ENCODE results near the gene PRPF40B.
"Not testable (repeated sequence)": the region's sequence is repeated elsewhere in the genome, so short reads cannot be mapped to it uniquely, and the experiment has no call there.

PRPF40B gene

GRCh38 chr12:49609059-49609874 is 14.1 kb upstream of the PRPF40B start:
- H3K9me3 ChIP-seq (ENCODE audit: control insufficient read depth, low read length) = no peaks in the 10 kb centered on the region
- H3K4me1 ChIP-seq (ENCODE audit: control insufficient read depth, insufficient read depth, low read length, poor library complexity, severe bottlenecking) = no peaks in the 10 kb centered on the region
- no peak overlapping the region for H3K27ac ChIP-seq (ENCODE audit: insufficient read depth, low read length, poor library complexity, severe bottlenecking)
- H3K36me3 ChIP-seq (ENCODE audit: control insufficient read depth, insufficient read depth, low read length) = no peaks in the 10 kb centered on the region
- no peak for DNase-seq
- H3K27me3 ChIP-seq (replicated peaks; ENCODE audit: control insufficient read depth, insufficient read depth, low read length, poor library complexity, severe bottlenecking) = no peaks in the 10 kb centered on the region
- H3K4me3 ChIP-seq (ENCODE audit: insufficient read depth, low read depth, low read length, poor library complexity, severe bottlenecking) = no peak overlapping the region

GRCh38 chr12:49609875-49610154 is 13.5 kb upstream of the PRPF40B start:
- DNase-seq = no peak
- no peaks in the 10 kb centered on the region for H3K4me1 ChIP-seq (ENCODE audit: control insufficient read depth, insufficient read depth, low read length, poor library complexity, severe bottlenecking)
- no peak overlapping the region for H3K27ac ChIP-seq (ENCODE audit: insufficient read depth, low read length, poor library complexity, severe bottlenecking)
- H3K4me3 ChIP-seq (ENCODE audit: insufficient read depth, low read depth, low read length, poor library complexity, severe bottlenecking) = no peak overlapping the region
- H3K9me3 ChIP-seq (ENCODE audit: control insufficient read depth, low read length) = no peaks in the 10 kb centered on the region
- H3K27me3 ChIP-seq (replicated peaks; ENCODE audit: control insufficient read depth, insufficient read depth, low read length, poor library complexity, severe bottlenecking) = no peaks in the 10 kb centered on the region
- no peaks in the 10 kb centered on the region for H3K36me3 ChIP-seq (ENCODE audit: control insufficient read depth, insufficient read depth, low read length)

GRCh38 chr12:49610785-49611184 is 12.6 kb upstream of the PRPF40B start:
- DNase-seq; H3K9me3 ChIP-seq (ENCODE audit: control insufficient read depth, low read length); H3K27ac ChIP-seq (ENCODE audit: insufficient read depth, low read length, poor library complexity, severe bottlenecking); H3K4me1 ChIP-seq (ENCODE audit: control insufficient read depth, insufficient read depth, low read length, poor library complexity, severe bottlenecking); H3K4me3 ChIP-seq (ENCODE audit: insufficient read depth, low read depth, low read length, poor library complexity, severe bottlenecking); H3K27me3 ChIP-seq (replicated peaks; ENCODE audit: control insufficient read depth, insufficient read depth, low read length, poor library complexity, severe bottlenecking); H3K36me3 ChIP-seq (ENCODE audit: control insufficient read depth, insufficient read depth, low read length): not testable (repeated sequence)

GRCh38 chr12:49612210-49612609 is 11.2 kb upstream of the PRPF40B start:
- DNase-seq = no peak
- Histone ChIP-seq H3K36me3 (ENCODE audit: control insufficient read depth, insufficient read depth, low read length) (no peaks in the 10 kb centered on the region), H3K4me1 (ENCODE audit: control insufficient read depth, insufficient read depth, low read length, poor library complexity, severe bottlenecking) (no peaks in the 10 kb centered on the region), H3K4me3 (ENCODE audit: insufficient read depth, low read depth, low read length, poor library complexity, severe bottlenecking) (no peak overlapping the region), H3K27me3 (replicated peaks; ENCODE audit: control insufficient read depth, insufficient read depth, low read length, poor library complexity, severe bottlenecking) (no peaks in the 10 kb centered on the region), H3K27ac (ENCODE audit: insufficient read depth, low read length, poor library complexity, severe bottlenecking) (no peak overlapping the region), H3K9me3 (ENCODE audit: control insufficient read depth, low read length) (no peaks in the 10 kb centered on the region)

- Histone ChIP-seq H3K4me1 (ENCODE audit: control insufficient read depth, insufficient read depth, low read length, poor library complexity, severe bottlenecking) (no peaks in the 10 kb centered on the region), H3K9me3 (ENCODE audit: control insufficient read depth, low read length) (no peaks in the 10 kb centered on the region), H3K4me3 (ENCODE audit: insufficient read depth, low read depth, low read length, poor library complexity, severe bottlenecking) (no peak overlapping the region), H3K27ac (ENCODE audit: insufficient read depth, low read length, poor library complexity, severe bottlenecking) (no peak overlapping the region), H3K36me3 (ENCODE audit: control insufficient read depth, insufficient read depth, low read length) (no peaks in the 10 kb centered on the region), H3K27me3 (replicated peaks; ENCODE audit: control insufficient read depth, insufficient read depth, low read length, poor library complexity, severe bottlenecking) (no peaks in the 10 kb centered on the region)
- no peak for DNase-seq
Measured at GRCh38 chr12:49615725-49616124, 7.6 kb upstream of the PRPF40B start.

- Histone ChIP-seq H3K9me3 (ENCODE audit: control insufficient read depth, low read length) (no peaks in the 10 kb centered on the region), H3K4me1 (ENCODE audit: control insufficient read depth, insufficient read depth, low read length, poor library complexity, severe bottlenecking) (peaks cover 3% of the 10 kb centered on the region), H3K27me3 (replicated peaks; ENCODE audit: control insufficient read depth, insufficient read depth, low read length, poor library complexity, severe bottlenecking) (no peaks in the 10 kb centered on the region), H3K27ac (ENCODE audit: insufficient read depth, low read length, poor library complexity, severe bottlenecking) (no peak overlapping the region), H3K36me3 (ENCODE audit: control insufficient read depth, insufficient read depth, low read length) (no peaks in the 10 kb centered on the region), H3K4me3 (ENCODE audit: insufficient read depth, low read depth, low read length, poor library complexity, severe bottlenecking) (no peak overlapping the region)
- no peak for DNase-seq
Measured at GRCh38 chr12:49616533-49617219, 6.7 kb upstream of the PRPF40B start.

- no peak for DNase-seq
- Histone ChIP-seq H3K4me1 (ENCODE audit: control insufficient read depth, insufficient read depth, low read length, poor library complexity, severe bottlenecking) (peaks cover 16% of the 10 kb centered on the region), H3K36me3 (ENCODE audit: control insufficient read depth, insufficient read depth, low read length) (no peaks in the 10 kb centered on the region), H3K9me3 (ENCODE audit: control insufficient read depth, low read length) (no peaks in the 10 kb centered on the region), H3K27me3 (replicated peaks; ENCODE audit: control insufficient read depth, insufficient read depth, low read length, poor library complexity, severe bottlenecking) (no peaks in the 10 kb centered on the region), H3K4me3 (ENCODE audit: insufficient read depth, low read depth, low read length, poor library complexity, severe bottlenecking) (no peak overlapping the region), H3K27ac (ENCODE audit: insufficient read depth, low read length, poor library complexity, severe bottlenecking) (no peak overlapping the region)
Measured at GRCh38 chr12:49618576-49618975, 4.8 kb upstream of the PRPF40B start.

- no peak for DNase-seq
- Histone ChIP-seq H3K27me3 (replicated peaks; ENCODE audit: control insufficient read depth, insufficient read depth, low read length, poor library complexity, severe bottlenecking) (no peaks in the 10 kb centered on the region), H3K9me3 (ENCODE audit: control insufficient read depth, low read length) (no peaks in the 10 kb centered on the region), H3K36me3 (ENCODE audit: control insufficient read depth, insufficient read depth, low read length) (no peaks in the 10 kb centered on the region), H3K4me3 (ENCODE audit: insufficient read depth, low read depth, low read length, poor library complexity, severe bottlenecking) (no peak overlapping the region), H3K27ac (ENCODE audit: insufficient read depth, low read length, poor library complexity, severe bottlenecking) (no peak overlapping the region), H3K4me1 (ENCODE audit: control insufficient read depth, insufficient read depth, low read length, poor library complexity, severe bottlenecking) (peaks cover 16% of the 10 kb centered on the region)
Measured at GRCh38 chr12:49619286-49619685, 4.1 kb upstream of the PRPF40B start.

- H3K4me3 ChIP-seq (ENCODE audit: insufficient read depth, low read depth, low read length, poor library complexity, severe bottlenecking) = peak overlapping the region; percentile 59
- H3K27ac ChIP-seq (ENCODE audit: insufficient read depth, low read length, poor library complexity, severe bottlenecking) = peak overlapping the region; percentile 70
- H3K9me3 ChIP-seq (ENCODE audit: control insufficient read depth, low read length) = no peaks in the 10 kb centered on the region
- no peak for DNase-seq
- peaks cover 16% of the 10 kb centered on the region for H3K4me1 ChIP-seq (ENCODE audit: control insufficient read depth, insufficient read depth, low read length, poor library complexity, severe bottlenecking)
- no peaks in the 10 kb centered on the region for H3K36me3 ChIP-seq (ENCODE audit: control insufficient read depth, insufficient read depth, low read length)
- no peaks in the 10 kb centered on the region for H3K27me3 ChIP-seq (replicated peaks; ENCODE audit: control insufficient read depth, insufficient read depth, low read length, poor library complexity, severe bottlenecking)
Measured at GRCh38 chr12:49621651-49622500, 1.5 kb upstream of the PRPF40B start.

Measured in effector memory CD4-positive, alpha-beta T cell (primary cell).